Retinal pigment epithelial cell (primary cell): ENCODE measurements around the gene OOSP1.
A peak's percentile ranks its signal among the peaks of the same experiment; 100 is the strongest.
"Not testable (repeated sequence)": the region's sequence is repeated elsewhere in the genome, so short reads cannot be mapped to it uniquely, and the experiment has no call there.

Experiments used
- DNase-seq: peaks from one replicate; pipeline ENCODE4 v3.0.0-alpha.2; 2010; ENCODE audit warnings: low read depth
- H3K4me3 ChIP-seq: 2 replicates; pipeline ENCODE4 v1.5.1; 2011; ENCODE audit warnings: mild to moderate bottlenecking, low read length, control low read depth, moderate library complexity
- TF ChIP-seq, protein P1 (sequence below): conservative IDR thresholded peaks from 2 replicates; pipeline ENCODE4 v1.5.1; 2011; ENCODE audit warnings: low read depth, low read length, control low read depth, inconsistent platforms

The OOSP1 gene

GRCh38 chr11:59900366-59901126, 37.7 kb upstream of the OOSP1 start:
- TF ChIP-seq, protein P1, sequence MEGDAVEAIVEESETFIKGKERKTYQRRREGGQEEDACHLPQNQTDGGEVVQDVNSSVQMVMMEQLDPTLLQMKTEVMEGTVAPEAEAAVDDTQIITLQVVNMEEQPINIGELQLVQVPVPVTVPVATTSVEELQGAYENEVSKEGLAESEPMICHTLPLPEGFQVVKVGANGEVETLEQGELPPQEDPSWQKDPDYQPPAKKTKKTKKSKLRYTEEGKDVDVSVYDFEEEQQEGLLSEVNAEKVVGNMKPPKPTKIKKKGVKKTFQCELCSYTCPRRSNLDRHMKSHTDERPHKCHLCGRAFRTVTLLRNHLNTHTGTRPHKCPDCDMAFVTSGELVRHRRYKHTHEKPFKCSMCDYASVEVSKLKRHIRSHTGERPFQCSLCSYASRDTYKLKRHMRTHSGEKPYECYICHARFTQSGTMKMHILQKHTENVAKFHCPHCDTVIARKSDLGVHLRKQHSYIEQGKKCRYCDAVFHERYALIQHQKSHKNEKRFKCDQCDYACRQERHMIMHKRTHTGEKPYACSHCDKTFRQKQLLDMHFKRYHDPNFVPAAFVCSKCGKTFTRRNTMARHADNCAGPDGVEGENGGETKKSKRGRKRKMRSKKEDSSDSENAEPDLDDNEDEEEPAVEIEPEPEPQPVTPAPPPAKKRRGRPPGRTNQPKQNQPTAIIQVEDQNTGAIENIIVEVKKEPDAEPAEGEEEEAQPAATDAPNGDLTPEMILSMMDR: no peak

DNA sequence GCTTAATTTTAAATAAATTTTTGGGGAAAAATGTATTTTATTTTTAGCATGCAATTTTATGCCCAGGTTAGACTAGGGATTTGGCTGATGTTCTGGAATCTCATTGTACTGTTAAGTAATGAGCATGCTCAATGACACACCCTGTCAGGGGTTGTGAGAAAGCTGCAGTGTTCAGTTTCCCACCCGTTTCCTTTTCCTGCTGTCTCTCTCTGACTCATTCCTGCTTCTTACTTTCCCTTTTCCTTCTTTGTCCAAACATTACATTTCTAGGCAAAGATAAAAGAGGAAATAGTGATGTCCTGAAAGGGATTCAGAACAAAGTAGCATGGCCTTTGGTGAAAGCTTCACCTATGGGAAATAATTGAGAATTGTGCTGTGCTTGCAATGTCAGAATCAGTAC, 36.9 kb upstream of the OOSP1 start:
- DNase-seq: peak; percentile 86

More at GRCh38 chr11:59900366-59901126, 37.7 kb upstream of the OOSP1 start:
- no peak for DNase-seq
- H3K4me3 ChIP-seq: no peak overlapping the region

GRCh38 chr11:59903569-59903968, 34.7 kb upstream of the OOSP1 start:
- not testable (repeated sequence) for DNase-seq, H3K4me3 ChIP-seq

More for the DNA sequence above, 36.9 kb upstream of the OOSP1 start:
- TF ChIP-seq, protein P1: no peak
- H3K4me3 ChIP-seq: no peak overlapping the region

- no peak for DNase-seq
- TF ChIP-seq, protein P1: no peak
- H3K4me3 ChIP-seq: no peak overlapping the region
Observed at GRCh38 chr11:59918480-59918879, 19.8 kb upstream of the OOSP1 start.

DNA sequence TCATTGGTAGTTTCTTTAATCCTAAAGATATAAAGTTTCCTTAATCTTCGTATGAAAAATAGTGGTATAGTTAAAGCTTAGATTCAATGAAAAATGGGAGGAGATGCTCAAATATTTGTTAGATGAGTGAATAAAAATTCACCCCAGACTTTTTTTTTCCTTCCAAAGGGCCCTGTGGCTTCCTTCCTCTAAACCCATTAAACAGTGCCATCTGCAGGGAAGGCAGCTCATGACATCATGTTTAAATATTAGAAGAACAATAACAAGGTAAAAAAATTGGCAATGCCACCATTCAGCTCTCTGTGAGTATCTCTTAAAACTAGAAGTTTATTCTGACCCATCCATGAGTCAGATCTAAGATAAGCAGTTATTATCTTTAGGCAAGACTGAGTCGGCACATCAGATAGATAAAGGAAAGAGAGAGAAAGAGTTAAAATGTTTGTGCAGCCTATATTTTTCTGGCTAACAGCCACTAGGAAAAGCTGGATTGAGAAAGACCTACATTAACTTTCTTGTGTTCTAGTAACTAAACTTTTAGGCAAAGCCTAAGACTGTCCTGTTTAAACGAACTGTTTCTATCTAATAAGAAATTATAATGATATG, 19.1 kb upstream of the OOSP1 start:
- no peak for DNase-seq
- no peak overlapping the region for H3K4me3 ChIP-seq
- TF ChIP-seq, protein P1: peak; percentile 71

DNA sequence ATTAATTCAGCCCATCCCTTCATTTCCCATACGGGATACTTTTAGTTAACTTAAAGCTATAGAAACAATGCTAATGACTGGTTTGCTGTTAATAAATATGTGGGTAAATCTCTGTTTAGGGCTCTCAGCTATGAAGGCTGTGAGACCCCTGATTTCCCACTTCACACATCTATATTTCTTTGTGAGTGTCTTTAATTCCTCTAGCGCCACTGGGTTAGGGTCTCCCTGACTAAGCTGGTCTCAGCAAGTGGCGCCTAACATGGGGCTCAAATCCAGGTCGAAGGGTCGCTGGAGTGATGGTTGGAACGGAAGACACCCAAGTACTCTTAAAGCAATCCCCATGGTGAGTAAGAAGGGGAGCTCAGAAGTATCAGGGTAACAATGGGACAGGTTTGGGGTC, 14.4 kb upstream of the OOSP1 start:
- DNase-seq: no peak
- H3K4me3 ChIP-seq: no peak overlapping the region
- TF ChIP-seq, protein P1: no peak

DNA sequence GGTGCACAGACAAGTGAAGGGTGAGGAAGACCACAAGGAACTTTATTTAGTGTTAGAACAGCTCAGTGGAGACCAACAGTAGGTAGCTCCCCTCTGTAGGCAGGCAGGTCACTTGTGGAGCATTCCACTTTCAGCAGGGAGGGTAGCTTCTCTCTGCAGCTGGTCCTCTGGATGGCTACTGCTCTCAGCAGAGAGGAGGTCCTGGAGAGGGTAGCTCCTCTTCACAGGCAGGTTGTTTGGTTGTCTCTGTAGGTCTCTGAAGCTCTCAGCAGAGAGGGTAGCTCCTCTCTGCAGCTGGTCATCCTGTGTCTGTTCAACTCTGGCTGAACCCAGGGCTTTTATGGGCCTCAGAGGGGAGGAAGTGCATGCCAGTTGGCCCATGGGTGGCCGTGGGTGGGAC, 6.5 kb upstream of the OOSP1 start:
- no peak overlapping the region for H3K4me3 ChIP-seq
- DNase-seq: no peak
- TF ChIP-seq, protein P1: no peak
